ENCODE results near the gene HJV.

Gene HJV

GRCh38 chr1:145975216-145975615, 46.3 kb downstream of the HJV start:
- no peak for DNase-seq

GRCh38 chr1:145974721-145975120, 46.8 kb downstream of the HJV start:
- no peak for DNase-seq

- no peak for DNase-seq
These were observed 49.0 kb downstream of the HJV start for GRCh38 chr1:145972580-145972979.
